ENCODE data around the gene ARHGAP19. TPM values are rescaled to one million over a fixed set of nuclear protein-coding genes. Genes with fewer than 3 reads are reported as not detected.

ARHGAP19 gene
- polyA plus RNA-seq, 1 of the 3 experiments (the other 2 are of a cell fraction) = 3.8 TPM

- H3K79me2 ChIP-seq (ENCODE audit: insufficient read depth) = no peaks in the 10 kb centered on the region
- H4K20me1 ChIP-seq (ENCODE audit: insufficient read depth) = no peaks in the 10 kb centered on the region
- H3K4me2 ChIP-seq = no peak overlapping the region
- ChIA-PET POLR2A (no interaction called here), CTCF (interaction anchor here (0.7 to 1.6 kb wide), 2 partner anchors 12 to 42 kb away, joined by 3 to 4 read pairs; no protein-coding TSS in a partner anchor)
- H2AFZ ChIP-seq (ENCODE audit: low read depth) = no peak overlapping the region
- no peaks in the 10 kb centered on the region for H3K36me3 ChIP-seq (replicated peaks in 1 of 2; ENCODE audit: control insufficient read depth in 1 of 2, insufficient read depth in 2 of 2, low read length in 1 of 2)
- no peaks in the 10 kb centered on the region for H3K9me3 ChIP-seq
- H3K9ac ChIP-seq = no peak overlapping the region
- no peaks in the 10 kb centered on the region for H3K9me2 ChIP-seq
- peaks cover 0 to 5% of the 10 kb centered on the region in 2 experiments; a peak in 1 of 4 replicates for H3K4me1 ChIP-seq (ENCODE audit: control insufficient read depth in 1 of 2, insufficient read depth in 2 of 2, low read depth in 1 of 2, low read length in 1 of 2)
- no peaks in the 10 kb centered on the region for H3K27me3 ChIP-seq (ENCODE audit: insufficient read depth)
- no peak for DNase-seq
- TF ChIP-seq CTCF (IDR thresholded peaks at IDR 0.05) (no peak), FOXJ3 (CRISPR knock-in tag; IDR thresholded peaks at IDR 0.05) (no peak), MAX (IDR thresholded peaks at IDR 0.05; ENCODE audit: low read depth) (no peak), GATA2 (CRISPR knock-in tag; IDR thresholded peaks at IDR 0.05) (no peak), RFX5 (IDR thresholded peaks at IDR 0.05; ENCODE audit: low read length) (no peak), GABPA (IDR thresholded peaks at IDR 0.05; ENCODE audit: low read depth) (no peak), REST (IDR thresholded peaks at IDR 0.05; ENCODE audit: low read depth, low read length) (no peak), NFIC (IDR thresholded peaks at IDR 0.05; ENCODE audit: borderline replicate concordance) (no peak), MXI1 (IDR thresholded peaks at IDR 0.05; ENCODE audit: low read depth, low read length) (no peak), NRF1 (IDR thresholded peaks at IDR 0.05; ENCODE audit: low read depth, low read length) (no peak), JUND (IDR thresholded peaks at IDR 0.05) (no peak), USF2 (IDR thresholded peaks at IDR 0.05; ENCODE audit: borderline replicate concordance, low read depth, low read length) (no peak), TEAD4 (IDR thresholded peaks at IDR 0.05; ENCODE audit: borderline replicate concordance, insufficient read depth) (no peak), SIN3A (IDR thresholded peaks at IDR 0.05; ENCODE audit: borderline replicate concordance, low read depth, low read length) (no peak), RCOR1 (IDR thresholded peaks at IDR 0.05; ENCODE audit: low read length) (no peak), TAF1 (IDR thresholded peaks at IDR 0.05; ENCODE audit: borderline replicate concordance, low read depth, low read length) (no peak), CHD2 (IDR thresholded peaks at IDR 0.05; ENCODE audit: low read length, partially characterized antibody) (no peak), EP300 (IDR thresholded peaks at IDR 0.05; ENCODE audit: borderline replicate concordance in 1 of 2, low read depth in 1 of 2, low read length in 1 of 2) (no peak), IRF3 (IDR thresholded peaks at IDR 0.05; ENCODE audit: low read depth, low read length) (no peak), RXRA (IDR thresholded peaks at IDR 0.05; ENCODE audit: borderline replicate concordance, low read depth) (no peak)
- no peak overlapping the region for H3K4me3 ChIP-seq (ENCODE audit: low read depth in 2 of 2, low read length in 1 of 2)
- 92% methylated on average over 35 of the region's 38 CpGs for WGBS (ENCODE audit: low lambda C conversion rate)
- H3F3A ChIP-seq (replicated peaks; ENCODE audit: insufficient read depth) = peaks cover 5% of the 10 kb centered on the region
- no peak overlapping the region for H3K27ac ChIP-seq (ENCODE audit: low read depth in 2 of 2, low read length in 1 of 2)
These were observed 28.8 kb upstream of the ARHGAP19 start for GRCh38 chr10:97321032-97321803.
